ENCODE measurements around the gene RPL29.
"Not testable (repeated sequence)": the region's sequence is repeated elsewhere in the genome, so short reads cannot be mapped to it uniquely, and the experiment has no call there.

The RPL29 gene

GRCh38 chr3:52004163-52004787 is 8.6 kb upstream of the RPL29 start:
- Mint-ChIP-seq H3K27me3 (peaks cover 4% of the 10 kb centered on the region), H3K4me1 (peaks cover 5% of the 10 kb centered on the region), H3K9me3 (no peaks in the 10 kb centered on the region), H3K36me3 (ENCODE audit: low read depth) (no peaks in the 10 kb centered on the region), H3K27ac (no peak overlapping the region), H3K4me3 (no peak overlapping the region)
- DNase-seq (no peak), ATAC-seq (no peak)

- Mint-ChIP-seq H3K36me3 (ENCODE audit: low read depth) (no peaks in the 10 kb centered on the region), H3K27ac (no peak overlapping the region), H3K4me1 (peaks cover 5% of the 10 kb centered on the region), H3K9me3 (no peaks in the 10 kb centered on the region), H3K4me3 (no peak overlapping the region), H3K27me3 (peaks cover 4% of the 10 kb centered on the region)
- no peak for DNase-seq
- no peak for ATAC-seq
These were observed 7.1 kb upstream of the RPL29 start for GRCh38 chr3:52002748-52003147.

GRCh38 chr3:52001443-52001974 is 5.8 kb upstream of the RPL29 start:
- peak; percentile 95 for ATAC-seq
- H3K27me3 Mint-ChIP-seq: peaks cover 4% of the 10 kb centered on the region
- no peaks in the 10 kb centered on the region for H3K36me3 Mint-ChIP-seq (ENCODE audit: low read depth)
- H3K9me3 Mint-ChIP-seq: no peaks in the 10 kb centered on the region
- DNase-seq: peak; percentile 90
- no peak overlapping the region for H3K4me3 Mint-ChIP-seq
- H3K4me1 Mint-ChIP-seq: peaks cover 5% of the 10 kb centered on the region
- no peak overlapping the region for H3K27ac Mint-ChIP-seq

GRCh38 chr3:51999846-52000245 is 4.2 kb upstream of the RPL29 start:
- ATAC-seq (no peak), DNase-seq (no peak)
- H3K36me3 Mint-ChIP-seq (ENCODE audit: low read depth): peaks cover 10% of the 10 kb centered on the region
- no peak overlapping the region for H3K4me3 Mint-ChIP-seq
- H3K27me3 Mint-ChIP-seq: peaks cover 4% of the 10 kb centered on the region
- H3K4me1 Mint-ChIP-seq: peaks cover 12% of the 10 kb centered on the region
- no peak overlapping the region for H3K27ac Mint-ChIP-seq
- H3K9me3 Mint-ChIP-seq: no peaks in the 10 kb centered on the region

GRCh38 chr3:51998774-51999173 is 3.1 kb upstream of the RPL29 start:
- ATAC-seq (no peak), DNase-seq (no peak)
- H3K9me3 Mint-ChIP-seq: no peaks in the 10 kb centered on the region
- peaks cover 22% of the 10 kb centered on the region for H3K4me1 Mint-ChIP-seq
- peaks cover 21% of the 10 kb centered on the region for H3K36me3 Mint-ChIP-seq (ENCODE audit: low read depth)
- peaks cover 4% of the 10 kb centered on the region for H3K27me3 Mint-ChIP-seq
- no peak overlapping the region for H3K4me3 Mint-ChIP-seq
- no peak overlapping the region for H3K27ac Mint-ChIP-seq

GRCh38 chr3:51997935-51998596 is 2.4 kb upstream of the RPL29 start:
- Mint-ChIP-seq H3K4me1 (peaks cover 28% of the 10 kb centered on the region), H3K4me3 (no peak overlapping the region), H3K27ac (no peak overlapping the region), H3K36me3 (ENCODE audit: low read depth) (peaks cover 27% of the 10 kb centered on the region), H3K27me3 (peaks cover 4% of the 10 kb centered on the region), H3K9me3 (no peaks in the 10 kb centered on the region)
- ATAC-seq (no peak), DNase-seq (no peak)

GRCh38 chr3:51997172-51997571 is 1.5 kb upstream of the RPL29 start:
- no peak overlapping the region for H3K27ac Mint-ChIP-seq
- no peaks in the 10 kb centered on the region for H3K9me3 Mint-ChIP-seq

GRCh38 chr3:51994530-51994929 is 1.2 kb downstream of the RPL29 start:
- Mint-ChIP-seq H3K4me3 (peak overlapping the region; percentile 100), H3K9me3 (no peaks in the 10 kb centered on the region), H3K27me3 (no peaks in the 10 kb centered on the region), H3K27ac (peak overlapping the region; percentile 100), H3K36me3 (ENCODE audit: low read depth) (peaks cover 41% of the 10 kb centered on the region), H3K4me1 (peaks cover 38% of the 10 kb centered on the region)
- no peak for ATAC-seq
- no peak for DNase-seq

More at GRCh38 chr3:51997172-51997571, 1.5 kb upstream of the RPL29 start:
- Mint-ChIP-seq H3K4me3 (no peak overlapping the region), H3K36me3 (ENCODE audit: low read depth) (peaks cover 35% of the 10 kb centered on the region), H3K27me3 (peaks cover 4% of the 10 kb centered on the region), H3K4me1 (peaks cover 36% of the 10 kb centered on the region)
- ATAC-seq (no peak), DNase-seq (no peak)

GRCh38 chr3:51993657-51994056 is 2.0 kb downstream of the RPL29 start:
- H3K36me3 Mint-ChIP-seq (ENCODE audit: low read depth): peaks cover 43% of the 10 kb centered on the region
- peak overlapping the region; percentile 100 for H3K27ac Mint-ChIP-seq
- not testable (repeated sequence) for ATAC-seq, H3K27me3 Mint-ChIP-seq, DNase-seq, H3K9me3 Mint-ChIP-seq
- H3K4me3 Mint-ChIP-seq: peak overlapping the region; percentile 100
- peaks cover 38% of the 10 kb centered on the region for H3K4me1 Mint-ChIP-seq

- no peaks in the 10 kb centered on the region for H3K27me3 Mint-ChIP-seq
- peak overlapping the region; percentile 100 for H3K4me3 Mint-ChIP-seq
- peak overlapping the region; percentile 100 for H3K27ac Mint-ChIP-seq
- DNase-seq (no peak), ATAC-seq (no peak)
- no peaks in the 10 kb centered on the region for H3K9me3 Mint-ChIP-seq
- peaks cover 43% of the 10 kb centered on the region for H3K36me3 Mint-ChIP-seq (ENCODE audit: low read depth)
- peaks cover 38% of the 10 kb centered on the region for H3K4me1 Mint-ChIP-seq
These were observed 3.5 kb downstream of the RPL29 start for GRCh38 chr3:51992017-51992682.

GRCh38 chr3:51990501-51990971 is 5.2 kb downstream of the RPL29 start:
- ATAC-seq: not testable (repeated sequence)

GRCh38 chr3:51988286-51989146 is 7.2 kb downstream of the RPL29 start:
- peaks cover 23% of the 10 kb centered on the region for H3K4me1 Mint-ChIP-seq
- H3K27me3 Mint-ChIP-seq: no peaks in the 10 kb centered on the region
- H3K9me3 Mint-ChIP-seq: no peaks in the 10 kb centered on the region
- H3K36me3 Mint-ChIP-seq (ENCODE audit: low read depth): peaks cover 20% of the 10 kb centered on the region
- ATAC-seq (no peak), DNase-seq (no peak)
- peak overlapping the region; percentile 46 for H3K27ac Mint-ChIP-seq
- H3K4me3 Mint-ChIP-seq: no peak overlapping the region

More at GRCh38 chr3:51990501-51990971, 5.2 kb downstream of the RPL29 start:
- peaks cover 34% of the 10 kb centered on the region for H3K4me1 Mint-ChIP-seq
- peaks cover 40% of the 10 kb centered on the region for H3K36me3 Mint-ChIP-seq (ENCODE audit: low read depth)
- H3K4me3 Mint-ChIP-seq, H3K9me3 Mint-ChIP-seq, H3K27ac Mint-ChIP-seq, DNase-seq, H3K27me3 Mint-ChIP-seq: not testable (repeated sequence)

GRCh38 chr3:51987568-51987967 is 8.1 kb downstream of the RPL29 start:
- ATAC-seq: no peak
- no peaks in the 10 kb centered on the region for H3K9me3 Mint-ChIP-seq
- peaks cover 20% of the 10 kb centered on the region for H3K4me1 Mint-ChIP-seq
- H3K27ac Mint-ChIP-seq: no peak overlapping the region
- DNase-seq: no peak
- no peaks in the 10 kb centered on the region for H3K27me3 Mint-ChIP-seq
- peaks cover 12% of the 10 kb centered on the region for H3K36me3 Mint-ChIP-seq (ENCODE audit: low read depth)
- no peak overlapping the region for H3K4me3 Mint-ChIP-seq
